Neuronal stem cell (in vitro differentiated cells): ENCODE results near the gene GRM6.
A peak's percentile ranks its signal among the peaks of the same experiment; 100 is the strongest.

Experiments used
- DNase-seq: peaks from one replicate; pipeline ENCODE4 v3.0.0-alpha.2; 2013; ENCODE audit warnings: low spot score
- H2AFZ ChIP-seq: one replicate; pipeline ENCODE4 v1.6.1; 2013; ENCODE audit warnings: mild to moderate bottlenecking, low read length, inconsistent platforms
- H2AK5ac ChIP-seq: 2 replicates; pipeline ENCODE4 v1.6.1; 2013; ENCODE audit warnings: low read depth, mild to moderate bottlenecking, inconsistent platforms, low read length, moderate library complexity, mixed read lengths
- H2BK120ac ChIP-seq: 2 replicates; pipeline ENCODE4 v1.6.1; 2013; ENCODE audit warnings: low read depth, mild to moderate bottlenecking, inconsistent platforms, low read length, moderate library complexity, mixed read lengths
- H2BK12ac ChIP-seq: one replicate; pipeline ENCODE4 v1.6.1; 2013; ENCODE audit warnings: low read length, inconsistent platforms
- H2BK15ac ChIP-seq: 2 replicates; pipeline ENCODE4 v1.6.1; 2013; ENCODE audit warnings: mild to moderate bottlenecking, low read length, inconsistent platforms, mixed read lengths
- H2BK5ac ChIP-seq: one replicate; pipeline ENCODE4 v1.6.1; 2013; ENCODE audit warnings: inconsistent platforms, mild to moderate bottlenecking, low read length, moderate library complexity
- H3K14ac ChIP-seq: one replicate; pipeline ENCODE4 v1.6.1; 2013; ENCODE audit warnings: low read length, inconsistent platforms
- H3K18ac ChIP-seq: 2 replicates; pipeline ENCODE4 v1.6.1; 2013; ENCODE audit warnings: low read length, inconsistent platforms
- H3K23ac ChIP-seq: 2 replicates; pipeline ENCODE4 v1.6.1; 2013; ENCODE audit warnings: low read depth, mild to moderate bottlenecking, mixed read lengths, low read length, inconsistent platforms; ENCODE audit not compliant: poor library complexity
- H3K27ac ChIP-seq: replicated peaks from 3 replicates; pipeline ENCODE4 v1.5.1; 2013; ENCODE audit warnings: low read length, inconsistent platforms
- H3K27me3 ChIP-seq, 3 experiments: 2 replicates each; pipeline ENCODE4 v1.6.1; 2013; ENCODE audit warnings: low read length in 3 of 3, mild to moderate bottlenecking in 2 of 3, inconsistent platforms in 1 of 3, low read depth in 1 of 3, mixed read lengths in 1 of 3, moderate library complexity in 1 of 3; ENCODE audit not compliant: control insufficient read depth in 3 of 3, insufficient read depth in 3 of 3
- H3K36me3 ChIP-seq, 2 donors: replicated peaks in 1 of 2; 2 replicates each; pipeline ENCODE4 v1.6.1; 2013; ENCODE audit warnings: low read length in 2 of 2; ENCODE audit not compliant: control insufficient read depth in 2 of 2, insufficient read depth in 2 of 2
- H3K4ac ChIP-seq: 2 replicates; pipeline ENCODE4 v1.6.1; 2013; ENCODE audit warnings: inconsistent platforms, mild to moderate bottlenecking, low read length, moderate library complexity
- H3K4me1 ChIP-seq, 2 donors: 1 replicate in 1 of 2; 2 replicates in 1 of 2; pipeline ENCODE4 v1.6.1; 2013; ENCODE audit warnings: low read length in 2 of 2, low read depth in 1 of 2; ENCODE audit not compliant: control insufficient read depth in 2 of 2, insufficient read depth in 1 of 2
- H3K4me2 ChIP-seq: one replicate; pipeline ENCODE4 v1.6.1; 2013; ENCODE audit warnings: mild to moderate bottlenecking, low read length, inconsistent platforms; ENCODE audit not compliant: insufficient read depth, poor library complexity, severe bottlenecking
- H3K4me3 ChIP-seq, 2 donors: 2 replicates each; pipeline ENCODE4 v1.5.1; 2013; ENCODE audit warnings: low read length in 2 of 2, mild to moderate bottlenecking in 2 of 2, inconsistent platforms in 1 of 2, moderate library complexity in 1 of 2
- H3K79me1 ChIP-seq: one replicate; pipeline ENCODE4 v1.6.1; 2013; ENCODE audit warnings: low read depth, mild to moderate bottlenecking, inconsistent platforms, low read length, moderate library complexity
- H3K9ac ChIP-seq: one replicate; pipeline ENCODE4 v1.6.1; 2013; ENCODE audit warnings: mild to moderate bottlenecking, low read depth, low read length, inconsistent platforms; ENCODE audit not compliant: poor library complexity
- H3K9me3 ChIP-seq, 2 donors: replicated peaks in 1 of 2; 2 replicates each; pipeline versions ENCODE3 to v1.6.1; 2013; ENCODE audit warnings: low read length in 2 of 2, mild to moderate bottlenecking in 2 of 2, inconsistent platforms in 1 of 2, low read depth in 1 of 2, mixed read lengths in 1 of 2, moderate library complexity in 1 of 2; ENCODE audit not compliant: control insufficient read depth in 2 of 2, insufficient read depth in 1 of 2
- H4K8ac ChIP-seq: one replicate; pipeline ENCODE4 v1.6.1; 2013; ENCODE audit warnings: low read depth, mild to moderate bottlenecking, inconsistent platforms, low read length, moderate library complexity
- H4K91ac ChIP-seq: one replicate; pipeline ENCODE4 v1.6.1; 2013; ENCODE audit warnings: low read length, low read depth, mild to moderate bottlenecking, inconsistent platforms; ENCODE audit not compliant: poor library complexity
- WGBS, 2 donors: extraction: QIAGEN DNeasy Blood & Tissue Kit; methylation state at CpG; one replicate each; pipeline ENCODE4 v1.1.7; 2013; ENCODE audit warnings: missing lambda C conversion rate in 2 of 2, mixed read lengths in 1 of 2; ENCODE audit not compliant: insufficient read length in 2 of 2, insufficient replicate concordance in 1 of 2; ENCODE audit errors: extremely low coverage in 2 of 2; 5-methylcytosine and 5-hydroxymethylcytosine counted together

Gene GRM6

DNA sequence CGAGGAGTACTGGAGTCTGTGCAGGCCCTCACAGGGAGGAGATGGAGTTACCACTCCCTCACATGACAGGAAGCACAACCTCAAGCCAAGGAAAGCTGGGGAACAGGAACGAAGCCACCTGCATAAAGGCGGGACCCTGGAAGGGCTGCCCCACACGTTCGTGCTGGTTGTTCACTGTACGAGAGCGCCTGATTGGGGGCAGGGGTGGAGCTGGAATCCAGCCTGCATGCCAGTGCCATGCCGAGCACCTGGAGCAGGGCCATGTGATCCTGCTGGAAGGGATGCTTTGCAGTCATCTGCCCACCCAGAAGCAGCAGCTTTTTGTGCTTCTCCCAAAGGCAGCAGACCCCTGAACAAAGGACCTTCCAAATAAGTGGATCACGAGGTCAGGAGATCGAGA is 11.4 kb downstream of the GRM6 start:
- Histone ChIP-seq H3K18ac (no peak overlapping the region), H3K23ac (no peak overlapping the region), H2BK12ac (no peak overlapping the region)

GRCh38 chr5:178982941-178983340 is 12.2 kb downstream of the GRM6 start:
- WGBS, 2 donors, result no CpG with 5 or more reads among the region's 17 CpGs
- H3K27ac ChIP-seq, result no peak overlapping the region

More for the DNA sequence above, 11.4 kb downstream of the GRM6 start:
- Histone ChIP-seq H2BK120ac (no peak overlapping the region), H3K4me3 (peak overlapping the region in 1 of 2 donors; percentile 42), H4K91ac (no peak overlapping the region), H3K27ac (no peak overlapping the region), H2AFZ (no peak overlapping the region), H3K36me3 (no peaks in the 10 kb centered on the region), H4K8ac (no peak overlapping the region), H3K14ac (no peak overlapping the region), H3K4me1 (no peaks in the 10 kb centered on the region), H3K9me3 (peaks cover 57 to 62% of the 10 kb centered on the region in 2 donors), H2BK15ac (no peak overlapping the region), H3K4ac (no peak overlapping the region), H3K9ac (no peak overlapping the region), H3K27me3 (no peaks in the 10 kb centered on the region), H2BK5ac (no peak overlapping the region), H3K4me2 (no peak overlapping the region), H2AK5ac (no peak overlapping the region), H3K79me1 (no peaks in the 10 kb centered on the region)
- no CpG with 5 or more reads among the region's 10 CpGs for WGBS, 2 donors
- no peak for DNase-seq

DNA sequence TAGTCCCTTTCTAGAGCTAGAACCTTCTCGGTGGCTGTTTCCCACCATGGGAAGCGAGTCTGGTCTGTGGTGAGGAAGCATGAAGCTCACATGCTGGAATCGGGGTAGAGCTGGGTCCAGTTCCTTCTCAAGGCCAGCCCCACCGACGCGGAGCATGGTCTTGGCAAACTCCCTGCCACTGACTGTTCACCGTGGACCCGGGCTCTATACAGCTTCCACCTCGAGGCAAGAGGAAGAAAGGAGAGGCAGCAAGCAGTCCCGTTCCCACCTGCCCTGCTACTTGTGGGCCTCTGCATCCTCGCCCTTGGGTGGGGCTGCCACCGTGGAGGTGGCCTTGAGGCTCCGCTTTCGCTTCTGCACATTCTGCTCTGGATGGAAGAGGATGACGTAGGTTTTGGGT is 13.7 kb downstream of the GRM6 start:
- H3K14ac ChIP-seq, result no peak overlapping the region
- no peak overlapping the region for H4K8ac ChIP-seq
- H3K4me3 ChIP-seq, result peak overlapping the region in 1 of 2 donors; percentile 57
- no peak overlapping the region for H2AFZ ChIP-seq
- H3K9me3 ChIP-seq, result peaks cover 53 to 63% of the 10 kb centered on the region in 2 donors
- H2AK5ac ChIP-seq, result no peak overlapping the region
- H3K23ac ChIP-seq, result no peak overlapping the region
- no peaks in the 10 kb centered on the region for H3K79me1 ChIP-seq
- H3K4ac ChIP-seq, result no peak overlapping the region
- no peaks in the 10 kb centered on the region for H3K27me3 ChIP-seq
- DNase-seq, result no peak
- no peaks in the 10 kb centered on the region for H3K36me3 ChIP-seq
- WGBS, 2 donors, result no CpG with 5 or more reads among the region's 15 CpGs
- no peak overlapping the region for H4K91ac ChIP-seq
- no peak overlapping the region for H3K9ac ChIP-seq
- H3K4me2 ChIP-seq, result no peak overlapping the region
- no peaks in the 10 kb centered on the region for H3K4me1 ChIP-seq
- no peak overlapping the region for H2BK15ac ChIP-seq
- no peak overlapping the region for H3K18ac ChIP-seq
- H2BK120ac ChIP-seq, result no peak overlapping the region
- H2BK12ac ChIP-seq, result no peak overlapping the region
- H2BK5ac ChIP-seq, result no peak overlapping the region
- H3K27ac ChIP-seq, result no peak overlapping the region

More at GRCh38 chr5:178982941-178983340, 12.2 kb downstream of the GRM6 start:
- Histone ChIP-seq H4K91ac (no peak overlapping the region), H3K4me2 (no peak overlapping the region), H3K36me3 (no peaks in the 10 kb centered on the region), H3K4ac (no peak overlapping the region), H3K4me3 (peak overlapping the region in 1 of 2 donors; percentile 3), H3K79me1 (no peaks in the 10 kb centered on the region), H3K18ac (peak overlapping the region; percentile 28), H2BK15ac (no peak overlapping the region), H3K9me3 (peaks cover 59% of the 10 kb centered on the region in 2 donors), H3K23ac (no peak overlapping the region), H2AK5ac (no peak overlapping the region), H2BK5ac (no peak overlapping the region), H2AFZ (no peak overlapping the region), H3K14ac (no peak overlapping the region), H3K27me3 (no peaks in the 10 kb centered on the region), H2BK12ac (no peak overlapping the region), H3K4me1 (no peaks in the 10 kb centered on the region), H4K8ac (no peak overlapping the region), H3K9ac (no peak overlapping the region), H2BK120ac (no peak overlapping the region)
- no peak for DNase-seq

GRCh38 chr5:178965465-178966055 is 29.6 kb downstream of the GRM6 start:
- Histone ChIP-seq H3K4ac (no peak overlapping the region), H4K8ac (no peak overlapping the region), H3K23ac (no peak overlapping the region), H2BK12ac (no peak overlapping the region), H2AFZ (no peak overlapping the region), H3K79me1 (no peaks in the 10 kb centered on the region), H2BK5ac (no peak overlapping the region), H3K4me2 (no peak overlapping the region), H3K9me3 (peaks cover 56 to 88% of the 10 kb centered on the region in 2 donors), H3K4me3 (no peak overlapping the region), H4K91ac (no peak overlapping the region), H2BK120ac (no peak overlapping the region), H3K4me1 (no peaks in the 10 kb centered on the region), H3K27ac (no peak overlapping the region), H3K18ac (no peak overlapping the region), H3K27me3 (no peaks in the 10 kb centered on the region), H3K14ac (no peak overlapping the region), H3K9ac (no peak overlapping the region), H2AK5ac (no peak overlapping the region), H3K36me3 (peaks cover 5 to 21% of the 10 kb centered on the region in 2 donors), H2BK15ac (no peak overlapping the region)
- WGBS, 2 donors, result no CpG with 5 or more reads among the region's 5 CpGs
- DNase-seq, result no peak
